Stimulated activated CD4-positive, alpha-beta T cell treated with anti-CD3 and anti-CD28 coated beads, TNF-alpha, amount 100 ng/mL, for 4 hours (primary cell): ENCODE measurements around the gene INCENP.
A peak's percentile ranks its signal among the peaks of the same experiment; 100 is the strongest.
"Not testable (repeated sequence)": the region's sequence is repeated elsewhere in the genome, so short reads cannot be mapped to it uniquely, and the experiment has no call there.

ENCODE experiments used
- DNase-seq, 3 experiments: peaks; one replicate each; pipeline ENCODE4 v3.0.0-alpha.2; 2020; ENCODE audit warnings: low read depth in 3 of 3

INCENP gene

GRCh38 chr11:62123669-62124185, at the start of gene INCENP:
Gene INCENP, plus strand, starts transcription at chr11:62124011. Its CDS starts 4,151 bp downstream, at chr11:62128162.
- peak; percentile 81 to 89 (median 87) for DNase-seq

- no peak for DNase-seq
Observed at GRCh38 chr11:62075438-62075837, 48.4 kb upstream of the INCENP start.

GRCh38 chr11:62077132-62077531, 46.7 kb upstream of the INCENP start:
- no peak for DNase-seq

GRCh38 chr11:62081378-62082291, 42.2 kb upstream of the INCENP start:
- peak; percentile 58 to 72 (median 69) for DNase-seq

GRCh38 chr11:62082292-62082657, 41.5 kb upstream of the INCENP start:
- DNase-seq, result no peak

- DNase-seq, result not testable (repeated sequence)
Observed at GRCh38 chr11:62084801-62085200, 39.0 kb upstream of the INCENP start.

- DNase-seq, result no peak
Observed at GRCh38 chr11:62087694-62088093, 36.1 kb upstream of the INCENP start.

GRCh38 chr11:62088331-62088933, 35.4 kb upstream of the INCENP start:
- no peak for DNase-seq

- no peak for DNase-seq
Observed at GRCh38 chr11:62103141-62103540, 20.7 kb upstream of the INCENP start.

- DNase-seq, result no peak
Observed at GRCh38 chr11:62103986-62104385, 19.8 kb upstream of the INCENP start.

- DNase-seq, result no peak
Observed at GRCh38 chr11:62104816-62105653, 18.8 kb upstream of the INCENP start.

- no peak for DNase-seq
Observed at GRCh38 chr11:62105667-62106191, 18.1 kb upstream of the INCENP start.

GRCh38 chr11:62108017-62108750, 15.6 kb upstream of the INCENP start:
- no peak for DNase-seq

GRCh38 chr11:62108971-62109404, 14.8 kb upstream of the INCENP start:
- no peak for DNase-seq

- DNase-seq, result no peak
Observed at GRCh38 chr11:62115085-62115694, 8.6 kb upstream of the INCENP start.

GRCh38 chr11:62116451-62116850, 7.4 kb upstream of the INCENP start:
- DNase-seq, result no peak

- no peak for DNase-seq
Observed at GRCh38 chr11:62119569-62119968, 4.2 kb upstream of the INCENP start.

GRCh38 chr11:62120001-62120400, 3.8 kb upstream of the INCENP start:
- DNase-seq, result no peak

GRCh38 chr11:62120431-62120830, 3.4 kb upstream of the INCENP start:
- no peak for DNase-seq

- no peak for DNase-seq
Observed at GRCh38 chr11:62122076-62122475, 1.7 kb upstream of the INCENP start.
